Fibroblast of villous mesenchyme (primary cell): ENCODE data around the gene ZNF366. TPM values are rescaled to one million over a fixed set of nuclear protein-coding genes. Genes with fewer than 3 reads are reported as not detected.

Source experiments
- DNase-seq: peaks from one replicate; pipeline ENCODE4 v3.0.0-alpha.2; 2010; ENCODE audit warnings: low read depth
- H3K4me3 ChIP-seq: 2 replicates; pipeline ENCODE4 v1.5.1; 2011; ENCODE audit warnings: low read depth, mild to moderate bottlenecking, low read length
- total RNA-seq: library from RNA; depleted of rRNA; stranded (reverse); fragments of >200 nt; gene quantifications from 2 replicates; pipeline ENCODE4 v1.2.3, GENCODE V29; 2012
- TF ChIP-seq, protein P1 (sequence below): IDR thresholded peaks from 2 replicates; pipeline ENCODE4 v1.5.1; 2012; ENCODE audit warnings: low read depth, mild to moderate bottlenecking, low read length; ENCODE audit not compliant: insufficient read depth

ZNF366 gene
- total RNA-seq, 1 donor: under 0.01 TPM

DNA sequence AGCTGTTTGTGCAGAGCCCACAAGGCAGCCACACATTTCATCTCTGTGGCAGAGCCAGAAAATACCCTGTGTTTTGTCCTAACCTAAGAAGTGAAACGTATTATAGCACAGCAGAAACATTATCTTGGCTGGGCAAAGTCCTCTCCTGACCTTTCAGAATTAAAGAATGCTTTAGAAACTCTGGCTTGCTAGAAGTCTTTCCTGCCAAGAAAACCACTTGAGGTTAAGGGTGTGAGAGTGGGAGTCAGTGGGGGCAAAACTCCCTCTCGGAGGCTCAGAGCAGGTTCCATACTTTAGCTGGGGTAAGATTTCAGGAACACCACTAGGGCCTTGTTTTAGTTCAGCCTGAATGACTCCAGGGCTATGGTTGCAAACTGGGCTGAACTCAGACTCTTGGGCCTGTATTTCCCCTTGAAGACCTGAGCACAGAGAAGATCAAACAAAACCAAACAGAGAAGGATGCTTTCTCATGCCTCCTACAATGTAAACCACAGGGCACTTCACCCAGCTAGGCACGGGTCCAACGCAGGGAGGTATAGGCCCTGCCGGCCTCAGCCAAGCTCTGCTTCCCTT lies 48.0 kb downstream of the ZNF366 start:
- TF ChIP-seq, protein P1, sequence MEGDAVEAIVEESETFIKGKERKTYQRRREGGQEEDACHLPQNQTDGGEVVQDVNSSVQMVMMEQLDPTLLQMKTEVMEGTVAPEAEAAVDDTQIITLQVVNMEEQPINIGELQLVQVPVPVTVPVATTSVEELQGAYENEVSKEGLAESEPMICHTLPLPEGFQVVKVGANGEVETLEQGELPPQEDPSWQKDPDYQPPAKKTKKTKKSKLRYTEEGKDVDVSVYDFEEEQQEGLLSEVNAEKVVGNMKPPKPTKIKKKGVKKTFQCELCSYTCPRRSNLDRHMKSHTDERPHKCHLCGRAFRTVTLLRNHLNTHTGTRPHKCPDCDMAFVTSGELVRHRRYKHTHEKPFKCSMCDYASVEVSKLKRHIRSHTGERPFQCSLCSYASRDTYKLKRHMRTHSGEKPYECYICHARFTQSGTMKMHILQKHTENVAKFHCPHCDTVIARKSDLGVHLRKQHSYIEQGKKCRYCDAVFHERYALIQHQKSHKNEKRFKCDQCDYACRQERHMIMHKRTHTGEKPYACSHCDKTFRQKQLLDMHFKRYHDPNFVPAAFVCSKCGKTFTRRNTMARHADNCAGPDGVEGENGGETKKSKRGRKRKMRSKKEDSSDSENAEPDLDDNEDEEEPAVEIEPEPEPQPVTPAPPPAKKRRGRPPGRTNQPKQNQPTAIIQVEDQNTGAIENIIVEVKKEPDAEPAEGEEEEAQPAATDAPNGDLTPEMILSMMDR: no peak
- no peak overlapping the region for H3K4me3 ChIP-seq
- no peak for DNase-seq

DNA sequence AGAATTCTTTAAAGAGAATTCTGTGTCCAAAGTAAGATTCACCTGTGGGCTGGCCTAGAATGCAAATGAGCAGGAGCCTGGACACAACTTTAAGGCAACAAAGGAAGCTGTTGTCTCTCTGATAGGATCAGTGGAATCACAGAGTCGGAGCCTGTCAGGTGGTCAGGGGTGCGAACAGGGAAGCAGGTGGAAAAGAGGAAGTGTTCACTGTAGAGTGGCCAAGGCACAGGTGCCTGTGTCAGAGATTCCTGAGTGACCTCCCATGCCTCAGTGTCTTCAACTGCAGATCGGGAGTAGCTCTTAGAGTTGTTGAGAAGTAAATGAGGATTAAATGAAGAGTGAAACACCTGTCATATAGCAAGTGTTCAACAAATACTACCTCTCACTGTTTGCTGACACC lies 48.8 kb downstream of the ZNF366 start:
- H3K4me3 ChIP-seq: no peak overlapping the region
- DNase-seq: no peak
- TF ChIP-seq, protein P1: no peak

DNA sequence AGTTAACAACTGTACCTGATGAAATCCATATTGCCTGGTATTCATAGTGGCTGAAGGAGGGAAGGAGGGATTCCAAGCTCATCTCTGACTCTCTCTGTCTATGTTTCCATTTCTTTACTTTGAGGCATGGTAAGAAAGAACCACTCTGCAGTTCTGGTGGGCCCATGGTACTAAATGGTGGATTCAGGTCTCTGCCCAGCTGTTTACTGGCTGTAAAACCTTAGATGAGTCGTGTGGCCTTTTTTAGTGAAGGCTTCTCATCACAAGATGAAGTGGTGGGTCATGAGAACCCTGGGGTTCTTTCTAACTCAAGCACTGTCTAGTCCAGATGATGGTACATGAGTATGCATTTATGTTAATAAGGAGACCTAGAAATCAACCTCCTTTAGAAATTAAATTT lies 49.7 kb downstream of the ZNF366 start:
- TF ChIP-seq, protein P1: no peak
- H3K4me3 ChIP-seq: no peak overlapping the region
- no peak for DNase-seq

DNA sequence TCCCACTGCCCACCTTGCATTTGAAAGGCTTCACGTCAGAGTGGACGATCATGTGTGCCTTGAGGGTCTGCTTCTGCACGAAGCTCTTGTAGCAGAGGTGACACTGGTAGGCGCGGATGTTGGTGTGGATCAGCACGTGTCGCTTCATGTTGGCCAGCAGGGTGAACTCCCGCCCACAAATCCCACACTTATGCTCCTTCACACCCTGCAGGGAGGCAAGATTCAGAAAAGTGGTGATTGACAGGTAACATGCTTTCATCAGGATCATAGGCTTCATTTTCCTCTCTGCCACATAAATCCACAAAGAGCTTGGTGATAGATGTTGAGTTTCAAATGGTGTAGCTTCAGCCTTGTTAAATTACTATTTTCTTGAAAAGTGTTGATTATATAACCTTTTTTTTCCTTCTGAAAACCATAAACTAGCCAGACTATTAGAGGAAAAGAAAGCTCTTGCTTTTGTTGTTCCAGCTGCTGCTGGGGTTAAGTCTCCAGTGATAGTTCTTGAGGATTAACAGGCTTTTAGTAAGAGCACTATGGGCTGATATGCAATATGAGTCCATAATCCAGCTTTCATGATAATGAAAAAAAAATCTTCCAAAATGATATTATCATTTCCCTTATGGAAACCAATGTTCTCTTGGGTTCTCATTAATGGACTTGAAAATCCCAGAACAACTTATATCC lies 50.7 kb downstream of the ZNF366 start:
- no peak overlapping the region for H3K4me3 ChIP-seq
- no peak for DNase-seq
- TF ChIP-seq, protein P1: no peak

DNA sequence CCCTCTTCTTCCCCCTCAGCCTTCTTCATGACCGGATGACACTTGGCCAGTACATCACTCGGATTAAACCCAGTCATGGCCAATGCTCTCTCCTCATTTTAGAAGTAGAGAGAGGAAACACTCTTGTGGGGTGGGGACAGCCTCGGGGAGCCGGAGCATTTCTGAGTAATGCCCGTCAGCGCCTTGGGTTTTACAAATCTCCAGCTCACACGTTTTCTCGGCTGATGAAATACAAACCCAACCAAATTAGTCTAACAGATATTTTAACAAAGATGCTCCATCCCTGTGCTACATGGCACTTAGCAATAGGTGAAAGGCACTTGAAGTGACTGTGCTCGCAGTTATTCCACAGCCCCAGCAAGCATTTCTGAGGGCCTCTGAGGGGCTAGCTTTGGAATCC lies 51.7 kb downstream of the ZNF366 start:
- DNase-seq: no peak
- H3K4me3 ChIP-seq: no peak overlapping the region

DNA sequence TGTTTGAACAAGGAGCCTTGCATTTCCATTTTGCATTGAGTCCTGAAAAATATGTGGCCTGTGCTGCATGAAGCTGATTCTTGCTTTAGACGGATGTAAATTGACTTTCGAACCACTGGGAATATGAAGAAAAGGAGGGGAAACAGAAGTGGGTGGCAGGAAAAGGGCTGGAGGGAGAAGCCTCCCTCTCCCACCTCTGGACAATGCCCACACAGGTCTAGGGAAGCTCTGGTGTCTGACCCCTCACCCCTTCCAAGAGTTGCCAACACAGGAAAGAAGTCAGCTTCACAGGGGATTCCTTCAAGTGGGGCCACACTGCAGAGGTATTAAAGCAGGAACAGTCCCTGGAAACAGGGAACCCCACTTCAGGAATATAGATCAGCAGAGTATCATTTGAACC lies 52.2 kb downstream of the ZNF366 start:
- TF ChIP-seq, protein P1: no peak
- DNase-seq: no peak
- H3K4me3 ChIP-seq: no peak overlapping the region

More for the DNA sequence above, 51.7 kb downstream of the ZNF366 start:
- TF ChIP-seq, protein P1: no peak

DNA sequence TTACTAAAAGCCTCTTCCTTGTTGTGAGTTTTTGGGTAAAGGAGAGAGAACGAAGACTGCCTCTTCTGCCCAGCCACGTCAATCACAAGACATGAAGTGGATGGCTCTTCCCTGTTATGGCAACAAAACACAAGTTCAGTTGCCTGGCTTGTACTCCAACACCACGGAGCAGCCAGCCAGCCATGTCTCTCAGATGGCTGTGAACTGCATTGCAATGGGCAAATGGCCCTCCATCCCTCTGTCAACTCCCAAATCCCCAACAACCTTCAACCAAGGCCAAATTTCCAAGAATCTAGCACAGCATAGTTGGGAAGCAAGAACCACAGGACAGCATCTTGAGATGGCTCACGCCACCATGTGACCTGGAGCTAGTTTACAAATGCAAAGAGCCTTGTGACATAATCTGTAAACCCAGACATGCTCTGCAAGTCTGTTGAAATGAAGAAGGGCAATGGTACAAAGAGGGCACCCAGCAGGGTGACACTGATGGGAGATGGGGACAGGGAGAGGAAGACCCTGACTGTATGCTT lies 53.9 kb downstream of the ZNF366 start:
- H3K4me3 ChIP-seq: no peak overlapping the region
- TF ChIP-seq, protein P1: no peak
- no peak for DNase-seq
